ENCODE data around the gene MTMR3. TPM values are rescaled to one million over a fixed set of nuclear protein-coding genes. Genes with fewer than 3 reads are reported as not detected.

The MTMR3 gene
- total and polyA plus RNA-seq, 2 donors from 2014 or later: 9.6 to 56.2 TPM

DNA sequence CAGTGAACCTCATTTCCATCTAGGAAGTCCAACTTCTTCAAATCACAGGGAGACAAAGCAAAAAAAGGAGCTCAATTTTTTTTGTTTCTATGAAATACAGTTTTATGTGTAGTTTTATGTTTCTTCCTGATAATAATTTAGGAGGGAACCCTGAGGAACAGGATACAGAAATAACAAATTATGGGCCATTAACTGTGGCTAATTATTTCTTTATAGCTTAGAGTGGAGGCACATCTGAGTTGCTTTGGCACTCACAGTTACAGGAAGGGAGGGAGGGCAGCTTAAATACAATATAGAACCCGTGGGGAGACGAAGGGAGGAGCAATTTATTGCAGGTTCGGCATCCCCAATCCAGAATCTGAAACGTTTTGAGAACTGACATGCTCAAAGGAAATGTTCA lies 160.2 kb downstream of the MTMR3 start:
- H3K27ac ChIP-seq (ENCODE audit: low read depth in 2 of 2, low read length in 2 of 2): no peak overlapping the region
- H3K4me3 ChIP-seq (ENCODE audit: low read length in 3 of 3): no peak overlapping the region
- no peak overlapping the region for H3K9ac ChIP-seq (ENCODE audit: low read length in 3 of 3)
- H3K4me1 ChIP-seq (ENCODE audit: control insufficient read depth in 2 of 3, insufficient read depth in 2 of 3, low read depth in 1 of 3, low read length in 3 of 3): peaks cover 5 to 19% (median 8%) of the 10 kb centered on the region in 3 donors
- intact Hi-C loops (cut with DNase I): no loop called here
- no peaks in the 10 kb centered on the region for H3K36me3 ChIP-seq (ENCODE audit: control insufficient read depth in 2 of 3, insufficient read depth in 3 of 3, low read length in 3 of 3)
- H3K9me3 ChIP-seq (ENCODE audit: control insufficient read depth in 2 of 3, insufficient read depth in 1 of 3, low read length in 3 of 3): no peaks in the 10 kb centered on the region
- DNase-seq (peak in 2 of 5 donors; percentile 65 to 75), FAIRE-seq (no peak)
- TF ChIP-seq CTCF (IDR thresholded peaks at IDR 0.05; ENCODE audit: borderline replicate concordance, extremely low read depth, insufficient read depth): no peak
- no peaks in the 10 kb centered on the region for H3K27me3 ChIP-seq (ENCODE audit: control insufficient read depth, insufficient read depth, low read length)

- no peak overlapping the region for H3K4me3 ChIP-seq (ENCODE audit: low read length in 3 of 3)
- no peaks in the 10 kb centered on the region for H3K36me3 ChIP-seq (ENCODE audit: control insufficient read depth in 2 of 3, insufficient read depth in 3 of 3, low read length in 3 of 3)
- H3K9me3 ChIP-seq (ENCODE audit: control insufficient read depth in 2 of 3, insufficient read depth in 1 of 3, low read length in 3 of 3): no peaks in the 10 kb centered on the region
- TF ChIP-seq CTCF (IDR thresholded peaks at IDR 0.05; ENCODE audit: borderline replicate concordance, extremely low read depth, insufficient read depth): no peak
- H3K9ac ChIP-seq (ENCODE audit: low read length in 3 of 3): no peak overlapping the region
- intact Hi-C loops (cut with DNase I): no loop called here
- H3K27ac ChIP-seq (ENCODE audit: low read depth in 2 of 2, low read length in 2 of 2): peak overlapping the region in 1 of 2 donors; percentile 34
- peaks cover 0 to 19% (median 8%) of the 10 kb centered on the region in 3 donors for H3K4me1 ChIP-seq (ENCODE audit: control insufficient read depth in 2 of 3, insufficient read depth in 2 of 3, low read depth in 1 of 3, low read length in 3 of 3)
- FAIRE-seq (no peak), DNase-seq (peak in 1 of 5 donors; percentile 58)
- no peaks in the 10 kb centered on the region for H3K27me3 ChIP-seq (ENCODE audit: control insufficient read depth, insufficient read depth, low read length)
Observed at GRCh38 chr22:30044369-30044768, 161.4 kb downstream of the MTMR3 start.

DNA sequence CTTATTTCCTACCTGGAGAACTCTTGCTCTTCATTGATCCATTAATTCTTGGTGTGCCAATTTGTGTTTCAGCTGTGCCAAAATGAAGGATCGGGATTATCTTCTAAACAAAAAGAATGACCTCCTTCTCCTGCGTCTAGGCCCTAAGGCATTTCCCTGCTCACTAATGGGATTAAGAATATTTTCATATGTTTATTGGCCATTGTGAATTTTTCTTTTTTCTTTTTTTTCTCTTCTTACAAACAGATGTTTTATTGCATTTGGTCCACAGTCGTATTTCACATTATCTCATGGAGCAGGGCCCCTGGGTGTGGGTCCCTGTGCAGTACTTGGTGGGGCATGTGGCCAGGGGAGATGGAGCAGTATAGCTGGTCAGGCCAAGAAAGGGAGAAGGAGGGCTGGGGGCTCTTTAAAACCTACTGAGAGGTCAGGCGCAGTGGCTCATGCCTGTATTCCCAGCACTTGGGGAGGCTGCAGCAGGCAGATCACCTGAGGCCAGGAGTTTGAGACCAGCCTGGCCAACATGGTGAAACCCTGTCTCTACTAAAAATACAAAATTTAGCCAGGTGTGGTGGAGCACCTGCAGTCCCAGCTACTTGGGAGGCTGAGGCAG lies 162.0 kb downstream of the MTMR3 start:
- no peak for FAIRE-seq
- TF ChIP-seq CTCF (IDR thresholded peaks at IDR 0.05; ENCODE audit: borderline replicate concordance, extremely low read depth, insufficient read depth): no peak
- peak overlapping the region in 1 of 2 donors; percentile 34 for H3K27ac ChIP-seq (ENCODE audit: low read depth in 2 of 2, low read length in 2 of 2)

GRCh38 chr22:30045494-30045887 lies 162.5 kb downstream of the MTMR3 start:
- no peaks in the 10 kb centered on the region for H3K36me3 ChIP-seq (ENCODE audit: control insufficient read depth in 2 of 3, insufficient read depth in 3 of 3, low read length in 3 of 3)
- peaks cover 0 to 19% (median 8%) of the 10 kb centered on the region in 3 donors for H3K4me1 ChIP-seq (ENCODE audit: control insufficient read depth in 2 of 3, insufficient read depth in 2 of 3, low read depth in 1 of 3, low read length in 3 of 3)
- H3K27ac ChIP-seq (ENCODE audit: low read depth in 2 of 2, low read length in 2 of 2): no peak overlapping the region
- no peaks in the 10 kb centered on the region for H3K27me3 ChIP-seq (ENCODE audit: control insufficient read depth, insufficient read depth, low read length)
- no peak for FAIRE-seq
- H3K9ac ChIP-seq (ENCODE audit: low read length in 3 of 3): no peak overlapping the region
- no peak for TF ChIP-seq CTCF (IDR thresholded peaks at IDR 0.05; ENCODE audit: borderline replicate concordance, extremely low read depth, insufficient read depth)
- intact Hi-C loops (cut with DNase I): no loop called here
- no peaks in the 10 kb centered on the region for H3K9me3 ChIP-seq (ENCODE audit: control insufficient read depth in 2 of 3, insufficient read depth in 1 of 3, low read length in 3 of 3)
- H3K4me3 ChIP-seq (ENCODE audit: low read length in 3 of 3): no peak overlapping the region
- DNase-seq: no peak

More for the DNA sequence above, 162.0 kb downstream of the MTMR3 start:
- DNase-seq: no peak
- Histone ChIP-seq H3K9me3 (ENCODE audit: control insufficient read depth in 2 of 3, insufficient read depth in 1 of 3, low read length in 3 of 3) (no peaks in the 10 kb centered on the region), H3K4me1 (ENCODE audit: control insufficient read depth in 2 of 3, insufficient read depth in 2 of 3, low read depth in 1 of 3, low read length in 3 of 3) (peaks cover 0 to 19% (median 8%) of the 10 kb centered on the region in 3 donors), H3K36me3 (ENCODE audit: control insufficient read depth in 2 of 3, insufficient read depth in 3 of 3, low read length in 3 of 3) (no peaks in the 10 kb centered on the region), H3K4me3 (ENCODE audit: low read length in 3 of 3) (no peak overlapping the region), H3K27me3 (ENCODE audit: control insufficient read depth, insufficient read depth, low read length) (no peaks in the 10 kb centered on the region), H3K9ac (ENCODE audit: low read length in 3 of 3) (no peak overlapping the region)
- intact Hi-C loops (cut with DNase I): no loop called here
